Measurements from ENCODE around the gene FOXRED2.
"Not testable (repeated sequence)": the region's sequence is repeated elsewhere in the genome, so short reads cannot be mapped to it uniquely, and the experiment has no call there.

GRCh38 chr22:36533320-36533719 is 26.5 kb upstream of the FOXRED2 start:
- TF ChIP-seq, protein P1, sequence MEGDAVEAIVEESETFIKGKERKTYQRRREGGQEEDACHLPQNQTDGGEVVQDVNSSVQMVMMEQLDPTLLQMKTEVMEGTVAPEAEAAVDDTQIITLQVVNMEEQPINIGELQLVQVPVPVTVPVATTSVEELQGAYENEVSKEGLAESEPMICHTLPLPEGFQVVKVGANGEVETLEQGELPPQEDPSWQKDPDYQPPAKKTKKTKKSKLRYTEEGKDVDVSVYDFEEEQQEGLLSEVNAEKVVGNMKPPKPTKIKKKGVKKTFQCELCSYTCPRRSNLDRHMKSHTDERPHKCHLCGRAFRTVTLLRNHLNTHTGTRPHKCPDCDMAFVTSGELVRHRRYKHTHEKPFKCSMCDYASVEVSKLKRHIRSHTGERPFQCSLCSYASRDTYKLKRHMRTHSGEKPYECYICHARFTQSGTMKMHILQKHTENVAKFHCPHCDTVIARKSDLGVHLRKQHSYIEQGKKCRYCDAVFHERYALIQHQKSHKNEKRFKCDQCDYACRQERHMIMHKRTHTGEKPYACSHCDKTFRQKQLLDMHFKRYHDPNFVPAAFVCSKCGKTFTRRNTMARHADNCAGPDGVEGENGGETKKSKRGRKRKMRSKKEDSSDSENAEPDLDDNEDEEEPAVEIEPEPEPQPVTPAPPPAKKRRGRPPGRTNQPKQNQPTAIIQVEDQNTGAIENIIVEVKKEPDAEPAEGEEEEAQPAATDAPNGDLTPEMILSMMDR (IDR thresholded peaks at IDR 0.05) = not testable (repeated sequence)
- TF ChIP-seq EZH2 (IDR thresholded peaks at IDR 0.05; ENCODE audit: borderline replicate concordance, insufficient read depth, low read depth, low read length, poor library complexity, severe bottlenecking) = not testable (repeated sequence)

All from B cell (primary cell).